Measurements from ENCODE around the gene ARHGEF2. TPM values are rescaled to one million over a fixed set of nuclear protein-coding genes. Genes with fewer than 3 reads are reported as not detected.

ARHGEF2 gene
- total RNA-seq, 1 experiment from 2014 or later = 90.1 TPM

- TF ChIP-seq, protein P1, sequence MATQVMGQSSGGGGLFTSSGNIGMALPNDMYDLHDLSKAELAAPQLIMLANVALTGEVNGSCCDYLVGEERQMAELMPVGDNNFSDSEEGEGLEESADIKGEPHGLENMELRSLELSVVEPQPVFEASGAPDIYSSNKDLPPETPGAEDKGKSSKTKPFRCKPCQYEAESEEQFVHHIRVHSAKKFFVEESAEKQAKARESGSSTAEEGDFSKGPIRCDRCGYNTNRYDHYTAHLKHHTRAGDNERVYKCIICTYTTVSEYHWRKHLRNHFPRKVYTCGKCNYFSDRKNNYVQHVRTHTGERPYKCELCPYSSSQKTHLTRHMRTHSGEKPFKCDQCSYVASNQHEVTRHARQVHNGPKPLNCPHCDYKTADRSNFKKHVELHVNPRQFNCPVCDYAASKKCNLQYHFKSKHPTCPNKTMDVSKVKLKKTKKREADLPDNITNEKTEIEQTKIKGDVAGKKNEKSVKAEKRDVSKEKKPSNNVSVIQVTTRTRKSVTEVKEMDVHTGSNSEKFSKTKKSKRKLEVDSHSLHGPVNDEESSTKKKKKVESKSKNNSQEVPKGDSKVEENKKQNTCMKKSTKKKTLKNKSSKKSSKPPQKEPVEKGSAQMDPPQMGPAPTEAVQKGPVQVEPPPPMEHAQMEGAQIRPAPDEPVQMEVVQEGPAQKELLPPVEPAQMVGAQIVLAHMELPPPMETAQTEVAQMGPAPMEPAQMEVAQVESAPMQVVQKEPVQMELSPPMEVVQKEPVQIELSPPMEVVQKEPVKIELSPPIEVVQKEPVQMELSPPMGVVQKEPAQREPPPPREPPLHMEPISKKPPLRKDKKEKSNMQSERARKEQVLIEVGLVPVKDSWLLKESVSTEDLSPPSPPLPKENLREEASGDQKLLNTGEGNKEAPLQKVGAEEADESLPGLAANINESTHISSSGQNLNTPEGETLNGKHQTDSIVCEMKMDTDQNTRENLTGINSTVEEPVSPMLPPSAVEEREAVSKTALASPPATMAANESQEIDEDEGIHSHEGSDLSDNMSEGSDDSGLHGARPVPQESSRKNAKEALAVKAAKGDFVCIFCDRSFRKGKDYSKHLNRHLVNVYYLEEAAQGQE (IDR thresholded peaks at IDR 0.05; ENCODE audit: low read depth) = no peak
- TF ChIP-seq SIN3A (IDR thresholded peaks at IDR 0.05; ENCODE audit: low read depth) = no peak
- no peak for TF ChIP-seq CBX3 (IDR thresholded peaks at IDR 0.05; ENCODE audit: low read depth)
- TF ChIP-seq EZH2phosphoT487 (IDR thresholded peaks at IDR 0.05; ENCODE audit: borderline replicate concordance) = no peak
- TF ChIP-seq ZNF274 (IDR thresholded peaks at IDR 0.05; ENCODE audit: low read depth, low read length) = no peak
These were observed 4.6 kb downstream of the ARHGEF2 start (continued) for GRCh38 chr1:155973723-155974122.

DNA sequence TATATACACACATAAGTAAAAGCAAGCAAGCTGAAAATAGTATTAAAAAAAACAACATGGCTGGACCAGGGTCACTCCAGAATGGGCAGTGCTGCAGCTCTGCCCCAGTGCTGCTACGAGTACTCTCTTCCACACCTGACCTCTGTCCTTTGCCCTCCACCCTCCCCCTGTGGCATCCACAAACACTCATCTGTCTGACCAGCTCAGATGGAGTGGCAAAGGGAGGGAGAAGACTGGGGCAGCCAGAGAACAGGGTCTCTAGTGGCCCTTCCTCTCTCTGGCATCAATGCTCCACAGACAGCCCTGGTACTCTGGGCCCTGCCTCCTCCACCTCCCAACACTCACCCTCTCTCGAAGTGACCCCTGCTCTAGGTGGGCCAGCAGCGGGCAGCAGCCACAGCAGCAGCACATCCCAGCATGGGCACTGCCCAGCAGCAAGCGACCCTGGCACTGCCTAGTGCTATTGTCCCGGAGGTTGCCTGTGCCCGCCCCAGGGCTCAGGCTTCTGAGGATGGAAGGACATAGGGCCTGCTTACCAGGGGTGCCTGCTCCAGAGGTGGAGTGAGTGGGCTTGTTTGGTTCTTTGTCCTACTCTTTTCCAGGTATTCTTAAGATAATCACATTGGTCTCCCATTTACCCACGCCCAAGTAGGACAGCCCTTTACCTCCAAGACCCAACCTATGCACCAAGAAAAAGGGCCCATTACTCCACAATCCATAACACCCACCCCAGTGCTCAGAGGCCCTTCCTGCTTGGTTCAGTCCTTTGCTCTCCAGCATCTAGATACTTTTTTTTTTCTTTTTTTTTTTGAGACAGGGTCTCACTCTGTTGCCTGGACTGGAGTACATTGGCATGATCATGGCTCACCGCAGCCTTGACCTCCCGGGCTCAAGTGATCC, 6.2 kb downstream of the ARHGEF2 start:
- Histone ChIP-seq H3K9ac (ENCODE audit: low read length) (no peak overlapping the region), H3K27me3 (ENCODE audit: insufficient read depth, low read length) (no peaks in the 10 kb centered on the region), H3K79me2 (ENCODE audit: insufficient read depth, low read length) (peaks cover 75% of the 10 kb centered on the region), H3K4me3 (replicated peaks in 1 of 2; ENCODE audit: low read depth in 1 of 2, low read length in 2 of 2) (no peak overlapping the region), H3K4me1 (ENCODE audit: control insufficient read depth in 1 of 2, insufficient read depth in 2 of 2, low read length in 2 of 2) (peaks cover 28 to 49% of the 10 kb centered on the region in 2 experiments), H4K20me1 (ENCODE audit: insufficient read depth) (no peaks in the 10 kb centered on the region), H2AFZ (ENCODE audit: low read depth, low read length, poor library complexity, severe bottlenecking) (no peak overlapping the region), H3K27ac (ENCODE audit: low read depth, low read length) (no peak overlapping the region), H3K4me2 (ENCODE audit: low read length) (no peak overlapping the region), H3K36me3 (ENCODE audit: control insufficient read depth in 1 of 2, insufficient read depth in 2 of 2, low read length in 2 of 2) (peaks cover 5 to 16% of the 10 kb centered on the region in 2 experiments; a peak in 2 of 4 replicates), H3K9me3 (ENCODE audit: control insufficient read depth in 1 of 2, insufficient read depth in 1 of 2, low read depth in 1 of 2, low read length in 2 of 2) (no peaks in the 10 kb centered on the region), H3K9me2 (ENCODE audit: insufficient read depth) (no peaks in the 10 kb centered on the region)
- no peak for DNase-seq (ENCODE audit: low read depth, low spot score)
- POLR2A ChIA-PET = interaction anchor here (1.2 kb wide), 1 partner anchor 9 kb away, joined by 3 read pairs; no protein-coding TSS in a partner anchor
- TF ChIP-seq JUND (IDR thresholded peaks at IDR 0.05) = no peak
- TF ChIP-seq, protein P2, sequence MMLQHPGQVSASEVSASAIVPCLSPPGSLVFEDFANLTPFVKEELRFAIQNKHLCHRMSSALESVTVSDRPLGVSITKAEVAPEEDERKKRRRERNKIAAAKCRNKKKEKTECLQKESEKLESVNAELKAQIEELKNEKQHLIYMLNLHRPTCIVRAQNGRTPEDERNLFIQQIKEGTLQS (IDR thresholded peaks at IDR 0.05) = no peak
- TF ChIP-seq TCF7L2 (IDR thresholded peaks at IDR 0.05; ENCODE audit: borderline replicate concordance, extremely low read depth, insufficient read depth, insufficient read length) = no peak
- TF ChIP-seq POLR2AphosphoS5 (IDR thresholded peaks at IDR 0.05; ENCODE audit: low read depth, low read length) = no peak
- no peak for TF ChIP-seq SIN3A (IDR thresholded peaks at IDR 0.05; ENCODE audit: low read depth)
- TF ChIP-seq EGR1 (IDR thresholded peaks at IDR 0.05; ENCODE audit: low read depth) = no peak
- TF ChIP-seq ELF1 (IDR thresholded peaks at IDR 0.05; ENCODE audit: borderline replicate concordance, low read depth) = no peak
- TF ChIP-seq SP1 (IDR thresholded peaks at IDR 0.05; ENCODE audit: low read depth) = no peak
- TF ChIP-seq ZFX (IDR thresholded peaks at IDR 0.05) = no peak
- no peak for TF ChIP-seq RAD21 (IDR thresholded peaks at IDR 0.05; ENCODE audit: low read depth)
- no peak for TF ChIP-seq ZNF274 (IDR thresholded peaks at IDR 0.05; ENCODE audit: low read depth, low read length)
- TF ChIP-seq EZH2phosphoT487 (IDR thresholded peaks at IDR 0.05; ENCODE audit: borderline replicate concordance) = no peak
- TF ChIP-seq CBX3 (IDR thresholded peaks at IDR 0.05; ENCODE audit: low read depth) = no peak
- TF ChIP-seq MAX (IDR thresholded peaks at IDR 0.05) = no peak
- CTCF ChIA-PET = no interaction called here
- RAD21 ChIA-PET (ENCODE audit: low non-redundant PET in 1 of 2, low total read pairs in 2 of 2, uncharacterized antibody in 2 of 2, unreplicated experiment in 2 of 2) = no interaction called here
- no peak for ATAC-seq
- intact Hi-C loops (cut with micrococcal nuclease) = no loop called here
- BruUV-seq (replicated peaks) = no TSS peak
